ENCODE results near the gene SMO.
A peak's percentile ranks its signal among the peaks of the same experiment; 100 is the strongest.

The SMO gene

GRCh38 chr7:129161524-129162225, 26.8 kb upstream of the SMO start:
- POLR2A ChIA-PET = no interaction called here
- no peak for DNase-seq (ENCODE audit: low read depth, low spot score)
- CTCF ChIA-PET = interaction anchor here (1.0 to 10.0 kb wide), 10 partner anchors 9 to 57 kb away, joined by 3 to 297 read pairs (median 24); no protein-coding TSS in a partner anchor
- no peak overlapping the region for H3K4me3 ChIP-seq (ENCODE audit: low read depth, low read length)
- TF ChIP-seq CTCF (IDR thresholded peaks at IDR 0.05; ENCODE audit: insufficient read depth, low read length, missing control alignments) = no peak

GRCh38 chr7:129162732-129163131, 25.7 kb upstream of the SMO start:
- no peak for TF ChIP-seq CTCF (IDR thresholded peaks at IDR 0.05; ENCODE audit: insufficient read depth, low read length, missing control alignments)
- ChIA-PET POLR2A (no interaction called here), CTCF (interaction anchor here (0.7 to 10.0 kb wide), 15 partner anchors 8 to 311 kb away, joined by 3 to 297 read pairs (median 15); partner anchors contain the start of gene TSPAN33)
- no peak overlapping the region for H3K4me3 ChIP-seq (ENCODE audit: low read depth, low read length)
- no peak for DNase-seq (ENCODE audit: low read depth, low spot score)

- H3K4me3 ChIP-seq (ENCODE audit: low read depth, low read length) = no peak overlapping the region
- ChIA-PET CTCF (interaction anchor here (0.6 to 10.0 kb wide), 50 partner anchors 9 to 482 kb away, joined by 3 to 297 read pairs (median 5); partner anchors contain the start of genes AHCYL2, SMO and TSPAN33), POLR2A (interaction anchor here (1.0 kb wide), 1 partner anchor 25 kb away, joined by 3 read pairs; the partner anchor contains the start of gene SMO)
- TF ChIP-seq CTCF (IDR thresholded peaks at IDR 0.05; ENCODE audit: insufficient read depth, low read length, missing control alignments) = peak; percentile 59
- peak; percentile 14 for DNase-seq (ENCODE audit: low read depth, low spot score)
Observed at GRCh38 chr7:129163875-129164544, 24.4 kb upstream of the SMO start.

GRCh38 chr7:129166745-129167144, 21.7 kb upstream of the SMO start:
- no peak for DNase-seq (ENCODE audit: low read depth, low spot score)
- TF ChIP-seq CTCF (IDR thresholded peaks at IDR 0.05; ENCODE audit: insufficient read depth, low read length, missing control alignments) = no peak
- CTCF ChIA-PET = interaction anchor here (1.5 to 10.0 kb wide), 7 partner anchors 10 to 51 kb away, joined by 3 to 297 read pairs (median 9); partner anchors contain the start of gene SMO
- H3K4me3 ChIP-seq (ENCODE audit: low read depth, low read length) = no peak overlapping the region
- POLR2A ChIA-PET = no interaction called here

GRCh38 chr7:129167817-129168216, 20.6 kb upstream of the SMO start:
- H3K4me3 ChIP-seq (ENCODE audit: low read depth, low read length) = no peak overlapping the region
- POLR2A ChIA-PET = no interaction called here
- no peak for DNase-seq (ENCODE audit: low read depth, low spot score)

More at GRCh38 chr7:129167817-129168216, 20.6 kb upstream of the SMO start:
- TF ChIP-seq CTCF (IDR thresholded peaks at IDR 0.05; ENCODE audit: insufficient read depth, low read length, missing control alignments) = no peak
- CTCF ChIA-PET = interaction anchor here (1.1 to 10.0 kb wide), 9 partner anchors 7 to 79 kb away, joined by 3 to 297 read pairs (median 7); partner anchors contain the start of gene SMO
